H9 (cell line): ENCODE measurements around the gene CABYR. TPM values are rescaled to one million over a fixed set of nuclear protein-coding genes. Genes with fewer than 3 reads are reported as not detected.
A peak's percentile ranks its signal among the peaks of the same experiment; 100 is the strongest.

Experiments
- DNase-seq: peaks from one replicate; pipeline ENCODE4 v3.0.0-alpha.2; 2017
- H2AFZ ChIP-seq: one replicate; pipeline ENCODE4 v1.6.1; 2013; ENCODE audit warnings: mild to moderate bottlenecking, low read length, control low read depth, moderate library complexity
- H2AK5ac ChIP-seq: 2 replicates; pipeline ENCODE4 v1.6.1; 2013; ENCODE audit warnings: low read length, control low read depth, mixed read lengths; ENCODE audit not compliant: insufficient read length
- H2BK120ac ChIP-seq: one replicate; pipeline ENCODE4 v1.6.1; 2013; ENCODE audit warnings: low read depth, mild to moderate bottlenecking, low read length, control low read depth, inconsistent platforms; ENCODE audit not compliant: poor library complexity, severe bottlenecking
- H2BK12ac ChIP-seq: 2 replicates; pipeline ENCODE4 v1.6.1; 2013; ENCODE audit warnings: low read length, control low read depth, mixed read lengths, low read depth; ENCODE audit not compliant: insufficient read length
- H2BK15ac ChIP-seq: 2 replicates; pipeline ENCODE4 v1.6.1; 2013; ENCODE audit warnings: low read depth, low read length, control low read depth
- H2BK20ac ChIP-seq: one replicate; pipeline ENCODE4 v1.6.1; 2013; ENCODE audit warnings: low read depth, mild to moderate bottlenecking, low read length, control low read depth, inconsistent platforms; ENCODE audit not compliant: poor library complexity, severe bottlenecking
- H2BK5ac ChIP-seq: 2 replicates; pipeline ENCODE4 v1.6.1; 2013; ENCODE audit warnings: low read length, control low read depth, mixed read lengths; ENCODE audit not compliant: insufficient read length
- H3K14ac ChIP-seq: 2 replicates; pipeline ENCODE4 v1.6.1; 2013; ENCODE audit warnings: low read length, control low read depth; ENCODE audit not compliant: insufficient read depth
- H3K18ac ChIP-seq: 2 replicates; pipeline ENCODE4 v1.6.1; 2013; ENCODE audit warnings: low read depth, mild to moderate bottlenecking, mixed read lengths, low read length, control low read depth; ENCODE audit not compliant: insufficient read length
- H3K23ac ChIP-seq: 2 replicates; pipeline ENCODE4 v1.6.1; 2013; ENCODE audit warnings: low read length, control low read depth, mixed read lengths, low read depth; ENCODE audit not compliant: insufficient read length
- H3K23me2 ChIP-seq: 2 replicates; pipeline ENCODE4 v1.6.1; 2013; ENCODE audit warnings: low read depth, mild to moderate bottlenecking, mixed read lengths, low read length, control low read depth; ENCODE audit not compliant: insufficient read length, poor library complexity, severe bottlenecking
- H3K27ac ChIP-seq: 2 replicates; pipeline ENCODE4 v1.5.1; 2013; ENCODE audit warnings: low read length, control low read depth, mixed read lengths, low read depth; ENCODE audit not compliant: insufficient read length
- H3K27me3 ChIP-seq: 2 replicates; pipeline ENCODE4 v1.6.1; 2013; ENCODE audit warnings: low read length, control low read depth, inconsistent platforms; ENCODE audit not compliant: insufficient read depth
- H3K4ac ChIP-seq: 2 replicates; pipeline ENCODE4 v1.6.1; 2013; ENCODE audit warnings: low read depth, mild to moderate bottlenecking, control low read depth, inconsistent platforms, low read length, moderate library complexity
- H3K4me1 ChIP-seq: 2 replicates; pipeline ENCODE4 v1.6.1; 2013; ENCODE audit warnings: low read length, control low read depth, inconsistent platforms; ENCODE audit not compliant: insufficient read depth
- H3K4me2 ChIP-seq: 2 replicates; pipeline ENCODE4 v1.6.1; 2013; ENCODE audit warnings: low read length, control low read depth, mixed read lengths; ENCODE audit not compliant: insufficient read length, insufficient read depth
- H3K56ac ChIP-seq: 2 replicates; pipeline ENCODE4 v1.6.1; 2013; ENCODE audit warnings: low read depth, mild to moderate bottlenecking, mixed read lengths, low read length, control low read depth; ENCODE audit not compliant: insufficient read length
- H3K79me1 ChIP-seq: 2 replicates; pipeline ENCODE4 v1.6.1; 2013; ENCODE audit warnings: low read depth, mild to moderate bottlenecking, moderate library complexity, low read length, control low read depth, inconsistent platforms; ENCODE audit not compliant: insufficient read depth, poor library complexity, severe bottlenecking
- H3K79me2 ChIP-seq: 2 replicates; pipeline ENCODE4 v1.6.1; 2013; ENCODE audit warnings: low read length, control low read depth, inconsistent platforms; ENCODE audit not compliant: insufficient read depth
- H3K9ac ChIP-seq: 2 replicates; pipeline ENCODE4 v1.6.1; 2013; ENCODE audit warnings: low read length, control low read depth, mixed read lengths; ENCODE audit not compliant: insufficient read length; ENCODE audit errors: extremely low read depth
- H3K9me3 ChIP-seq: one replicate; pipeline ENCODE4 v1.6.1; 2013; ENCODE audit warnings: low read depth, low read length, inconsistent platforms; ENCODE audit not compliant: control insufficient read depth
- H3T11ph ChIP-seq: one replicate; pipeline ENCODE4 v1.6.1; 2013; ENCODE audit warnings: mild to moderate bottlenecking, low read length, control low read depth, inconsistent platforms
- H4K20me1 ChIP-seq: one replicate; pipeline ENCODE4 v1.6.1; 2013; ENCODE audit not compliant: control insufficient read depth, insufficient read length, insufficient read depth
- H4K5ac ChIP-seq: 2 replicates; pipeline ENCODE4 v1.6.1; 2013; ENCODE audit warnings: low read depth, mild to moderate bottlenecking, mixed read lengths, low read length, control low read depth; ENCODE audit not compliant: insufficient read length
- H4K8ac ChIP-seq: replicated peaks from 2 replicates; pipeline ENCODE4 v1.6.1; 2013; ENCODE audit warnings: low read length, control low read depth, mixed read lengths, low read depth; ENCODE audit not compliant: insufficient read length
- H4K91ac ChIP-seq: 2 replicates; pipeline ENCODE4 v1.6.1; 2013; ENCODE audit warnings: low read depth, mild to moderate bottlenecking, moderate library complexity, mixed read lengths, low read length, control low read depth; ENCODE audit not compliant: insufficient read length
- H3K27ac Mint-ChIP-seq, 3 experiments: 2 replicates in 2 of 3; 3 replicates in 1 of 3; pipeline ENCODE4 v1.8.0; 2020 to 2021; ENCODE audit warnings: mixed read lengths in 3 of 3, mild to moderate bottlenecking in 1 of 3, moderate library complexity in 1 of 3
- H3K27me3 Mint-ChIP-seq: 2 replicates; pipeline ENCODE4 v1.8.0; 2021; ENCODE audit warnings: low read depth, mild to moderate bottlenecking, moderate library complexity, mixed read lengths
- H3K36me3 Mint-ChIP-seq, 3 experiments: 2 replicates in 2 of 3; 3 replicates in 1 of 3; pipeline ENCODE4 v1.8.0; 2020 to 2021; ENCODE audit warnings: low read depth in 3 of 3, mixed read lengths in 3 of 3; ENCODE audit not compliant: insufficient read depth in 1 of 3
- H3K4me1 Mint-ChIP-seq, 2 experiments: 2 replicates each; pipeline ENCODE4 v1.8.0; 2020; ENCODE audit warnings: mixed read lengths in 2 of 2
- H3K4me3 Mint-ChIP-seq, 2 experiments: 2 replicates in 1 of 2; 3 replicates in 1 of 2; pipeline ENCODE4 v1.8.0; 2020 to 2021; ENCODE audit warnings: mild to moderate bottlenecking in 2 of 2, mixed read lengths in 2 of 2, moderate library complexity in 1 of 2
- H3K9me3 Mint-ChIP-seq, 2 experiments: 2 replicates in 1 of 2; 3 replicates in 1 of 2; pipeline ENCODE4 v1.8.0; 2020; ENCODE audit warnings: mild to moderate bottlenecking in 2 of 2, mixed read lengths in 2 of 2, moderate library complexity in 1 of 2
- CTCF ChIP-seq: fragments of 200-600 bp; sonication (generic); conservative IDR thresholded peaks from 3 replicates; pipeline ENCODE4 v1.8.0; 2021; ENCODE audit warnings: antibody characterized with exemption, mild to moderate bottlenecking
- WGBS: extraction: QIAGEN DNeasy Blood & Tissue Kit; methylation state at CpG from one replicate; pipeline ENCODE4 v1.1.7; 2013; ENCODE audit warnings: missing lambda C conversion rate, low lambda C conversion rate, mixed read lengths; ENCODE audit not compliant: insufficient read length; ENCODE audit errors: extremely low coverage; 5-methylcytosine and 5-hydroxymethylcytosine counted together
- total RNA-seq: library from RNA; stranded (reverse); gene quantifications from 2 replicates; pipeline ENCODE4 v1.2.1, GENCODE V29; 2021

Gene CABYR
- total RNA-seq, 1 experiment from 2014 or later, result 13.6 TPM

DNA sequence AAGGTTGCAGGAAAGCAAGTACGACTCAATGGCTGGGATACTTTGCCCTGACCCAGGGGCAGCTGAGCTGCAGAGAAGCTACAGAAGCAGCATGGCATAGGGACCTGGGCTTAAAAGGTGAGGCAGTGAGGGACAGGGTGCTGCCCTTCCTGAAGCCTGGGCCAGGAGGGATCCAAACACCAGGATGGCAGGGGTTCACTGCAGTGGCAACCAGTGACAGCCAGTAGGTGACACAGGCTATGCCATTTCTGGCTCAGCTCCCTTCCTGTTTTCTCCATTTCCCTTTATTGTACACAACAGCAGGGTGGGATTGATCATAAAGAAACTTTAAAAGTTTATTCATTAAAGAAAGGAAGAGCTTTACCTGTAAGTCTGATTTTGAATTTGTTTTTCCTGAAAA, 48.8 kb downstream of the CABYR start:
- H3K4me3 Mint-ChIP-seq, result no peak overlapping the region
- Histone ChIP-seq H2AK5ac (no peak overlapping the region), H4K20me1 (no peaks in the 10 kb centered on the region), H3K18ac (no peak overlapping the region), H3K4ac (no peak overlapping the region), H3K27me3 (no peaks in the 10 kb centered on the region), H2BK120ac (no peak overlapping the region), H3K4me1 (no peaks in the 10 kb centered on the region; the same call in 1 of the 2 replicates), H3K79me1 (no peaks in the 10 kb centered on the region), H4K5ac (no peak overlapping the region), H3K14ac (no peak overlapping the region), H3K9ac (no peak overlapping the region), H3K23ac (no peak overlapping the region), H2BK5ac (no peak overlapping the region), H3T11ph (no peak overlapping the region), H2BK20ac (no peak overlapping the region), H2AFZ (no peak overlapping the region), H3K56ac (no peak overlapping the region), H3K79me2 (no peaks in the 10 kb centered on the region), H3K9me3 (no peaks in the 10 kb centered on the region), H2BK12ac (no peak overlapping the region), H3K27ac (no peak overlapping the region), H4K8ac (no peak overlapping the region), H2BK15ac (no peak overlapping the region), H4K91ac (no peak overlapping the region), H3K4me2 (no peak overlapping the region), H3K23me2 (no peaks in the 10 kb centered on the region)
- no peak for TF ChIP-seq CTCF
- no CpG with 5 or more reads among the region's 1 CpG for WGBS
- H3K36me3 Mint-ChIP-seq, result no peaks in the 10 kb centered on the region
- 0 out of 7 replicates have a peak overlapping the region, but pooled peaks of 1 of the 3 experiments have one; percentile 73 for H3K27ac Mint-ChIP-seq
- no peak for DNase-seq
- H3K27me3 Mint-ChIP-seq, result no peaks in the 10 kb centered on the region
- peaks cover 21 to 27% of the 10 kb centered on the region in 2 experiments for H3K4me1 Mint-ChIP-seq
- no peaks in the 10 kb centered on the region for H3K9me3 Mint-ChIP-seq
